Neural cell (in vitro differentiated cells): ENCODE data around the gene GNPAT. TPM values are rescaled to one million over a fixed set of nuclear protein-coding genes. Genes with fewer than 3 reads are reported as not detected.

ENCODE experiments used
- H2AFZ ChIP-seq: fragments of 200-600, 300-800 bp; sonication (generic), shearing (Covaris generic); 2 replicates; pipeline ENCODE4 v1.6.0; 2014; ENCODE audit warnings: low read depth, mild to moderate bottlenecking, antibody characterized with exemption, low read length, moderate library complexity
- H3F3A ChIP-seq: fragments of 200-600 bp; shearing (Covaris generic); 2 replicates; pipeline ENCODE4 v1.6.1; 2016; ENCODE audit warnings: mild to moderate bottlenecking, moderate library complexity, mixed read lengths, antibody characterized with exemption, low read length; ENCODE audit not compliant: insufficient read depth, poor library complexity, severe bottlenecking
- H3K27ac ChIP-seq: fragments of 200-600, 300-800 bp; sonication (generic), shearing (Covaris generic); 2 replicates; pipeline ENCODE4 v1.5.1; 2014; ENCODE audit warnings: mild to moderate bottlenecking, low read length, moderate library complexity
- H3K27me3 ChIP-seq: fragments of 300-800, 200-600 bp; sonication (generic), shearing (Covaris generic); 2 replicates; pipeline ENCODE4 v1.6.0; 2014; ENCODE audit warnings: mild to moderate bottlenecking, low read depth, low read length, moderate library complexity; ENCODE audit not compliant: insufficient read depth
- H3K36me3 ChIP-seq: fragments of 300-800, 200-600 bp; sonication (generic), shearing (Covaris generic); 2 replicates; pipeline ENCODE4 v1.5.1; 2014; ENCODE audit warnings: mild to moderate bottlenecking, antibody characterized with exemption, low read length, moderate library complexity; ENCODE audit not compliant: insufficient read depth
- H3K4me2 ChIP-seq: fragments of 300-800, 200-600 bp; sonication (generic), shearing (Covaris generic); 2 replicates; pipeline ENCODE4 v1.6.0; 2014; ENCODE audit warnings: mild to moderate bottlenecking, low read length
- H3K4me3 ChIP-seq: fragments of 300-800, 200-600 bp; sonication (generic), shearing (Covaris generic); 2 replicates; pipeline ENCODE4 v1.5.1; 2014; ENCODE audit warnings: mild to moderate bottlenecking, low read length, moderate library complexity
- H3K79me2 ChIP-seq: fragments of 200-600 bp; shearing (Covaris generic); replicated peaks from 2 replicates; pipeline ENCODE4 v1.6.0; 2014; ENCODE audit warnings: mild to moderate bottlenecking, low read length, moderate library complexity; ENCODE audit not compliant: insufficient read depth
- H3K9ac ChIP-seq: fragments of 300-800, 200-600 bp; sonication (generic), shearing (Covaris generic); 2 replicates; pipeline ENCODE4 v1.6.1; 2016; ENCODE audit warnings: mild to moderate bottlenecking, low read length, mixed read lengths
- H3K9me2 ChIP-seq: fragments of 200-600 bp; shearing (Covaris generic); 2 replicates; pipeline ENCODE4 v1.6.1; 2016; ENCODE audit warnings: mild to moderate bottlenecking, low read length, mixed read lengths; ENCODE audit not compliant: insufficient read depth
- H3K9me3 ChIP-seq: fragments of 200-600, 300-800 bp; sonication (generic), shearing (Covaris generic); 2 replicates; pipeline ENCODE4 v1.6.1; 2016; ENCODE audit warnings: mild to moderate bottlenecking, mixed run types, low read length, moderate library complexity, mixed read lengths
- H4K20me1 ChIP-seq: fragments of 200-600 bp; shearing (Covaris generic); 2 replicates; pipeline ENCODE4 v1.6.1; 2016; ENCODE audit warnings: mild to moderate bottlenecking, mixed run types; ENCODE audit not compliant: insufficient read depth
- CTCF ChIP-seq: fragments of 450-650 bp; IDR thresholded peaks from 2 replicates; pipeline ENCODE4 v1.5.1; 2014; ENCODE audit warnings: antibody characterized with exemption, mild to moderate bottlenecking, moderate library complexity; ENCODE audit not compliant: poor library complexity, severe bottlenecking
- EP300 ChIP-seq: fragments of 450-650 bp; conservative IDR thresholded peaks from 2 replicates; pipeline ENCODE4 v1.6.1; 2014; ENCODE audit warnings: antibody characterized with exemption, mild to moderate bottlenecking, moderate library complexity; ENCODE audit not compliant: poor library complexity, severe bottlenecking
- EZH2 ChIP-seq: fragments of 200-600, 300-800 bp; shearing (Covaris generic), sonication (generic); IDR thresholded peaks from 2 replicates; pipeline ENCODE4 v1.6.1; 2014; ENCODE audit warnings: antibody characterized with exemption, low read length, borderline replicate concordance, mild to moderate bottlenecking; ENCODE audit not compliant: insufficient read depth, poor library complexity, severe bottlenecking
- MXI1 ChIP-seq: fragments of 450-650 bp; conservative IDR thresholded peaks from 2 replicates; pipeline ENCODE4 v1.6.1; 2014; ENCODE audit warnings: antibody characterized with exemption, mild to moderate bottlenecking; ENCODE audit not compliant: poor library complexity, severe bottlenecking
- POLR2AphosphoS5 ChIP-seq: IDR thresholded peaks from 2 replicates; pipeline ENCODE4 v1.6.1; 2012
- RAD21 ChIP-seq: fragments of 450-650 bp; conservative IDR thresholded peaks from 2 replicates; pipeline ENCODE4 v1.6.1; 2014; ENCODE audit warnings: antibody characterized with exemption, mild to moderate bottlenecking, moderate library complexity
- SMC3 ChIP-seq: fragments of 450-650 bp; conservative IDR thresholded peaks from 2 replicates; pipeline ENCODE4 v1.6.1; 2014; ENCODE audit warnings: antibody characterized with exemption, mild to moderate bottlenecking, moderate library complexity; ENCODE audit not compliant: poor library complexity
- TAF1 ChIP-seq: IDR thresholded peaks from 2 replicates; pipeline ENCODE4 v1.6.1; 2012; ENCODE audit warnings: low read depth
- polyA plus RNA-seq: library from polyadenylated mRNA; depleted of rRNA; stranded (reverse); fragments of >200 nt; gene quantifications from 2 replicates; pipeline ENCODE4 v1.2.3, GENCODE V29; 2014
- TF ChIP-seq, protein P1 (sequence below): IDR thresholded peaks from 2 replicates; pipeline ENCODE4 v1.6.1; 2012; ENCODE audit warnings: borderline replicate concordance

Gene GNPAT
- polyA plus RNA-seq, 1 donor from 2014 or later: 50.8 TPM

GRCh38 chr1:231208980-231209379, 32.0 kb upstream of the GNPAT start:
- Histone ChIP-seq H3K79me2 (no peaks in the 10 kb centered on the region), H4K20me1 (no peaks in the 10 kb centered on the region), H2AFZ (no peak overlapping the region), H3K9me2 (no peaks in the 10 kb centered on the region), H3K9me3 (no peaks in the 10 kb centered on the region), H3K9ac (no peak overlapping the region), H3K4me3 (no peak overlapping the region), H3K4me2 (no peak overlapping the region), H3F3A (no peaks in the 10 kb centered on the region), H3K36me3 (no peaks in the 10 kb centered on the region), H3K27me3 (no peaks in the 10 kb centered on the region), H3K27ac (no peak overlapping the region)
- TF ChIP-seq MXI1 (no peak), POLR2AphosphoS5 (no peak), SMC3 (no peak), EZH2 (no peak), RAD21 (no peak), EP300 (no peak), TAF1 (no peak), CTCF (no peak)

DNA sequence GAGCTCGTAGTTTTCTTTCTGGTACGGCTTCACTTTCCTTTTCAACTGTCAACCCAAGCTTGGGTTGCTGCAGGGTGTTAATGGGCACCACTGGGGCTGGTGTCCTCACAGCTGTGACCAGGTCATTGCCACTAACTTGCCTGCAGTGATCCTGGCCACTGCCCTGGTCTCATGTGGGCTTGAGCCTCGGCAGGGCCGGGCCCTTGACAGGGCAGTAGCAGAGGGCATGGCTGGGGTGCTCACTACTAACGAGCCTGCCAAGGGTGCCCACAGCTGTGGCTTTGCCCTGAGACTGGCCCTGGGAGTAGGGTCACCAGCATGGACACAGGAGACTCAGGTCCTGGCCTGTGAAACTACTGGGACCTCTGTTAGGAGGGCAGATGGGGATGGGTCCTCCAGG, 31.5 kb upstream of the GNPAT start:
- Histone ChIP-seq H3K36me3 (no peaks in the 10 kb centered on the region), H3K4me2 (no peak overlapping the region), H3K27ac (no peak overlapping the region), H3K9me2 (no peaks in the 10 kb centered on the region), H3K9me3 (no peaks in the 10 kb centered on the region), H3K79me2 (no peaks in the 10 kb centered on the region), H3K4me3 (no peak overlapping the region), H2AFZ (no peak overlapping the region), H3K27me3 (no peaks in the 10 kb centered on the region), H3K9ac (no peak overlapping the region), H3F3A (no peaks in the 10 kb centered on the region), H4K20me1 (no peaks in the 10 kb centered on the region)
- TF ChIP-seq POLR2AphosphoS5 (no peak), TAF1 (no peak), RAD21 (no peak), EZH2 (no peak), MXI1 (no peak), EP300 (no peak), SMC3 (no peak), CTCF (no peak)
- TF ChIP-seq, protein P1, sequence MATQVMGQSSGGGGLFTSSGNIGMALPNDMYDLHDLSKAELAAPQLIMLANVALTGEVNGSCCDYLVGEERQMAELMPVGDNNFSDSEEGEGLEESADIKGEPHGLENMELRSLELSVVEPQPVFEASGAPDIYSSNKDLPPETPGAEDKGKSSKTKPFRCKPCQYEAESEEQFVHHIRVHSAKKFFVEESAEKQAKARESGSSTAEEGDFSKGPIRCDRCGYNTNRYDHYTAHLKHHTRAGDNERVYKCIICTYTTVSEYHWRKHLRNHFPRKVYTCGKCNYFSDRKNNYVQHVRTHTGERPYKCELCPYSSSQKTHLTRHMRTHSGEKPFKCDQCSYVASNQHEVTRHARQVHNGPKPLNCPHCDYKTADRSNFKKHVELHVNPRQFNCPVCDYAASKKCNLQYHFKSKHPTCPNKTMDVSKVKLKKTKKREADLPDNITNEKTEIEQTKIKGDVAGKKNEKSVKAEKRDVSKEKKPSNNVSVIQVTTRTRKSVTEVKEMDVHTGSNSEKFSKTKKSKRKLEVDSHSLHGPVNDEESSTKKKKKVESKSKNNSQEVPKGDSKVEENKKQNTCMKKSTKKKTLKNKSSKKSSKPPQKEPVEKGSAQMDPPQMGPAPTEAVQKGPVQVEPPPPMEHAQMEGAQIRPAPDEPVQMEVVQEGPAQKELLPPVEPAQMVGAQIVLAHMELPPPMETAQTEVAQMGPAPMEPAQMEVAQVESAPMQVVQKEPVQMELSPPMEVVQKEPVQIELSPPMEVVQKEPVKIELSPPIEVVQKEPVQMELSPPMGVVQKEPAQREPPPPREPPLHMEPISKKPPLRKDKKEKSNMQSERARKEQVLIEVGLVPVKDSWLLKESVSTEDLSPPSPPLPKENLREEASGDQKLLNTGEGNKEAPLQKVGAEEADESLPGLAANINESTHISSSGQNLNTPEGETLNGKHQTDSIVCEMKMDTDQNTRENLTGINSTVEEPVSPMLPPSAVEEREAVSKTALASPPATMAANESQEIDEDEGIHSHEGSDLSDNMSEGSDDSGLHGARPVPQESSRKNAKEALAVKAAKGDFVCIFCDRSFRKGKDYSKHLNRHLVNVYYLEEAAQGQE: no peak
